CD14-positive monocyte (primary cell): ENCODE data around the gene ATP6AP2. TPM values are rescaled to one million over a fixed set of nuclear protein-coding genes. Genes with fewer than 3 reads are reported as not detected.

ENCODE experiments used
- DNase-seq, 3 donors: peaks; one replicate each; pipeline ENCODE4 v3.0.0-alpha.2; 2011 to 2022
- H2AFZ ChIP-seq: 2 replicates; pipeline ENCODE4 v1.6.0; 2012; ENCODE audit warnings: mild to moderate bottlenecking, low read depth, low read length, inconsistent platforms; ENCODE audit not compliant: insufficient read depth, poor library complexity, severe bottlenecking
- H3K27ac ChIP-seq, 2 donors: 1 replicate in 1 of 2; 2 replicates in 1 of 2; pipeline ENCODE4 v1.5.1; 2012 to 2013; ENCODE audit warnings: low read length in 2 of 2, control low read depth in 1 of 2, inconsistent platforms in 1 of 2, low read depth in 1 of 2, mild to moderate bottlenecking in 1 of 2
- H3K27me3 ChIP-seq, 2 donors: one replicate each; pipeline versions ENCODE4 v1.6.0 to v1.6.1; 2011 to 2013; ENCODE audit warnings: low read length in 2 of 2; ENCODE audit not compliant: control insufficient read depth in 2 of 2, insufficient read depth in 2 of 2
- H3K36me3 ChIP-seq, 2 donors: replicated peaks in 1 of 2; 1 replicate in 1 of 2; 2 replicates in 1 of 2; pipeline versions ENCODE4 v1.5.1 to v1.6.1; 2012 to 2013; ENCODE audit warnings: low read length in 2 of 2, control low read depth in 1 of 2, inconsistent platforms in 1 of 2, mild to moderate bottlenecking in 1 of 2; ENCODE audit not compliant: insufficient read depth in 2 of 2, control insufficient read depth in 1 of 2
- H3K4me1 ChIP-seq, 2 donors: 1 replicate in 1 of 2; 2 replicates in 1 of 2; pipeline versions ENCODE4 v1.5.1 to v1.6.1; 2012 to 2013; ENCODE audit warnings: low read length in 2 of 2, control low read depth in 1 of 2, inconsistent platforms in 1 of 2, mild to moderate bottlenecking in 1 of 2, moderate library complexity in 1 of 2; ENCODE audit not compliant: insufficient read depth in 2 of 2, control insufficient read depth in 1 of 2
- H3K4me2 ChIP-seq: replicated peaks from 2 replicates; pipeline ENCODE3; 2012; ENCODE audit warnings: low read length, moderate library complexity, mild to moderate bottlenecking; ENCODE audit not compliant: poor library complexity, severe bottlenecking; ENCODE audit errors: extremely low read depth
- H3K4me3 ChIP-seq, 3 experiments: fragments of 200-600 bp in 1 of 3; sonication (generic) in 1 of 3; replicated peaks in 1 of 3; 1 replicate in 2 of 3; 2 replicates in 1 of 3; pipeline ENCODE4 v1.5.1; 2011 to 2013; ENCODE audit warnings: low read length in 3 of 3, mild to moderate bottlenecking in 3 of 3, control low read depth in 2 of 3, low read depth in 2 of 3, inconsistent platforms in 1 of 3, moderate library complexity in 1 of 3
- H3K79me2 ChIP-seq: 2 replicates; pipeline ENCODE4 v1.6.0; 2012; ENCODE audit warnings: mild to moderate bottlenecking, control low read depth, inconsistent platforms, low read length, moderate library complexity; ENCODE audit not compliant: insufficient read depth
- H3K9ac ChIP-seq: 2 replicates; pipeline ENCODE4 v1.6.0; 2017; ENCODE audit warnings: low read length, mild to moderate bottlenecking; ENCODE audit not compliant: insufficient read depth, poor library complexity, severe bottlenecking
- H3K9me3 ChIP-seq, 2 donors: replicated peaks in 1 of 2; 1 replicate in 1 of 2; 2 replicates in 1 of 2; pipeline versions ENCODE4 v1.5.1 to v1.6.1; 2012 to 2013; ENCODE audit warnings: low read length in 2 of 2, control low read depth in 1 of 2; ENCODE audit not compliant: control insufficient read depth in 1 of 2, insufficient read depth in 1 of 2
- H4K20me1 ChIP-seq: 2 replicates; pipeline ENCODE4 v1.6.0; 2012; ENCODE audit warnings: mild to moderate bottlenecking, low read length, control low read depth, moderate library complexity; ENCODE audit not compliant: insufficient read depth
- H3K27ac Mint-ChIP-seq, 7 donors: one replicate each; pipeline ENCODE4 v1.8.0; 2020; ENCODE audit warnings: mild to moderate bottlenecking in 7 of 7, mixed read lengths in 7 of 7, moderate library complexity in 6 of 7, inconsistent platforms in 2 of 7
- H3K27me3 Mint-ChIP-seq, 3 donors: one replicate each; pipeline ENCODE4 v1.8.0; 2021 to 2022; ENCODE audit warnings: low read depth in 3 of 3, mild to moderate bottlenecking in 3 of 3, mixed read lengths in 3 of 3, moderate library complexity in 3 of 3, inconsistent platforms in 1 of 3
- H3K36me3 Mint-ChIP-seq, 2 donors: one replicate each; pipeline ENCODE4 v1.8.0; 2020; ENCODE audit warnings: mixed read lengths in 2 of 2, inconsistent platforms in 1 of 2, mild to moderate bottlenecking in 1 of 2
- H3K4me1 Mint-ChIP-seq: one replicate; pipeline ENCODE4 v1.8.0; 2020; ENCODE audit warnings: mild to moderate bottlenecking, mixed read lengths
- H3K4me3 Mint-ChIP-seq, 2 donors: one replicate each; pipeline ENCODE4 v1.8.0; 2020; ENCODE audit warnings: mild to moderate bottlenecking in 2 of 2, mixed read lengths in 2 of 2, moderate library complexity in 1 of 2
- H3K9me3 Mint-ChIP-seq, 7 donors: one replicate each; pipeline ENCODE4 v1.8.0; 2020 to 2022; ENCODE audit warnings: mixed read lengths in 7 of 7, mild to moderate bottlenecking in 6 of 7, moderate library complexity in 6 of 7, inconsistent platforms in 2 of 7
- WGBS: methylation state at CpG from one replicate; pipeline ENCODE4 v1.1.5; 2013; ENCODE audit warnings: missing lambda C conversion rate; ENCODE audit not compliant: insufficient coverage; 5-methylcytosine and 5-hydroxymethylcytosine counted together
- intact Hi-C, 2 donors: fragments of 100-400 bp; cut with micrococcal nuclease; formaldehyde crosslinking; loops; one replicate each; pipeline versions ENCODE4 v1.15.0 to v1.15.1; 2023
- polyA plus RNA-seq, 3 donors: library from polyadenylated mRNA; depleted of rRNA in 1 of 3; unstranded in 2 of 3; stranded (reverse) in 1 of 3; fragments of 300-500 nt in 2 of 3; fragments of >200 nt in 1 of 3; fragmentation: Illumina TruSeq in 2 of 3; gene quantifications; 1 replicate in 2 of 3; 2 replicates in 1 of 3; pipeline ENCODE4 v1.2.3, GENCODE V29; 2012 to 2021
- TF ChIP-seq, protein P1 (sequence below): fragments of 200-600 bp; IDR thresholded peaks from one replicate; pipeline ENCODE4 v1.8.0; 2022; ENCODE audit warnings: antibody characterized with exemption, mild to moderate bottlenecking

ATP6AP2 gene
- polyA plus RNA-seq, 3 donors = 332 to 497 (median 430) TPM

DNA sequence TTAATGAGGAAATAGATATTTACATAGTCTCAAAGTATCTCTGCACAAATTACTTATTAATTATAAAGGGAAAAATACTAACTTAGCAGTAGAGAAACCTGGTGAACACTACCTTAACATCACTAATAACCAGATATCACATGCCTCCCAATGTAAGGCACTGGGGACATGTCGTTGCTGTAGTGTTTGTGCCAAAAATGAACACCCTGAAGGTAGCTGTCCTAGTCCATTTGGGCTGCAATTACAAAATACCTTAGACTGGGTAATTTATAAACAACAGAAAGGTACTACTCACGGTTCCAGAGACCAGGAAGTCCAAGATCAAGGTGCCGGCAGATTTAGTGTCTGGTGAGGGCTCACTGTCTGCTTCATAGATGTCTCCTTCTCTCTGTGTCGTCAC lies 31.7 kb downstream of the ATP6AP2 start:
- Histone ChIP-seq H3K79me2 (no peaks in the 10 kb centered on the region), H4K20me1 (no peaks in the 10 kb centered on the region), H3K4me1 (no peaks in the 10 kb centered on the region), H2AFZ (no peak overlapping the region), H3K36me3 (peaks cover 0 to under 1% of the 10 kb centered on the region in 2 donors), H3K4me3 (no peak overlapping the region), H3K9me3 (no peaks in the 10 kb centered on the region), H3K4me2 (no peak overlapping the region), H3K27ac (no peak overlapping the region), H3K9ac (no peak overlapping the region), H3K27me3 (peaks cover 0 to 26% of the 10 kb centered on the region in 2 donors)
- Mint-ChIP-seq H3K4me3 (no peak overlapping the region), H3K36me3 (peaks cover 0 to under 1% of the 10 kb centered on the region in 2 donors), H3K27ac (no peak overlapping the region), H3K9me3 (peaks cover 0 to 1% (median 0%) of the 10 kb centered on the region in 7 donors), H3K27me3 (peaks cover 0 to 26% (median 1%) of the 10 kb centered on the region in 3 donors), H3K4me1 (no peaks in the 10 kb centered on the region)
- TF ChIP-seq, protein P1, sequence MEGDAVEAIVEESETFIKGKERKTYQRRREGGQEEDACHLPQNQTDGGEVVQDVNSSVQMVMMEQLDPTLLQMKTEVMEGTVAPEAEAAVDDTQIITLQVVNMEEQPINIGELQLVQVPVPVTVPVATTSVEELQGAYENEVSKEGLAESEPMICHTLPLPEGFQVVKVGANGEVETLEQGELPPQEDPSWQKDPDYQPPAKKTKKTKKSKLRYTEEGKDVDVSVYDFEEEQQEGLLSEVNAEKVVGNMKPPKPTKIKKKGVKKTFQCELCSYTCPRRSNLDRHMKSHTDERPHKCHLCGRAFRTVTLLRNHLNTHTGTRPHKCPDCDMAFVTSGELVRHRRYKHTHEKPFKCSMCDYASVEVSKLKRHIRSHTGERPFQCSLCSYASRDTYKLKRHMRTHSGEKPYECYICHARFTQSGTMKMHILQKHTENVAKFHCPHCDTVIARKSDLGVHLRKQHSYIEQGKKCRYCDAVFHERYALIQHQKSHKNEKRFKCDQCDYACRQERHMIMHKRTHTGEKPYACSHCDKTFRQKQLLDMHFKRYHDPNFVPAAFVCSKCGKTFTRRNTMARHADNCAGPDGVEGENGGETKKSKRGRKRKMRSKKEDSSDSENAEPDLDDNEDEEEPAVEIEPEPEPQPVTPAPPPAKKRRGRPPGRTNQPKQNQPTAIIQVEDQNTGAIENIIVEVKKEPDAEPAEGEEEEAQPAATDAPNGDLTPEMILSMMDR = no peak
- no peak for DNase-seq
- WGBS = no CpG with 5 or more reads among the region's 4 CpGs
- intact Hi-C loops = no loop called here

DNA sequence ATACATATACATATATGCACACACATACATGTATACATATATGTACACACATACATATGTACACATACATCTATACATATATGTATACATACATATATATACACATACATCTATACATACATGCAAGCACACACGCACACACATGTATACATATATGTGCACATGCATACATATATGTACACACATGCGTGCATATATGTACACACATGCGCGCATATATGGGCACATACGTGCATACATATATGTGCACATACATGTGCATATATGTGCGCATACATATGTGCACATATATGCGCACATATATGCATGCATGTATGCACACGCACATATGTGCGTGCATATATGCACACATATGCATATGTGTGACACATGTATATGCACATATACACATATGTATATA lies 35.2 kb downstream of the ATP6AP2 start:
- 93% methylated on average over 4 of the region's 9 CpGs for WGBS
- no peak for DNase-seq
- no peak overlapping the region for H3K4me2 ChIP-seq
- no peak overlapping the region for H3K9ac ChIP-seq
- H3K9me3 Mint-ChIP-seq = peaks cover 0 to 2% (median 0%) of the 10 kb centered on the region in 7 donors
- H3K36me3 ChIP-seq = no peaks in the 10 kb centered on the region
- H3K4me1 ChIP-seq = no peaks in the 10 kb centered on the region
- H3K4me3 ChIP-seq = no peak overlapping the region
- no peaks in the 10 kb centered on the region for H3K79me2 ChIP-seq
- H3K27ac Mint-ChIP-seq = no peak overlapping the region
- H2AFZ ChIP-seq = no peak overlapping the region
- H3K4me1 Mint-ChIP-seq = no peaks in the 10 kb centered on the region
- H4K20me1 ChIP-seq = no peaks in the 10 kb centered on the region
- intact Hi-C loops = no loop called here
- no peak overlapping the region for H3K27ac ChIP-seq
- no peaks in the 10 kb centered on the region for H3K9me3 ChIP-seq
- no peaks in the 10 kb centered on the region for H3K36me3 Mint-ChIP-seq
- TF ChIP-seq, protein P1 = no peak
- peaks cover 0 to 32% (median 1%) of the 10 kb centered on the region in 3 donors for H3K27me3 Mint-ChIP-seq
- H3K4me3 Mint-ChIP-seq = no peak overlapping the region
- H3K27me3 ChIP-seq = peaks cover 0 to 25% of the 10 kb centered on the region in 2 donors
